GM12878 (cell line): ENCODE measurements around the gene AMN.

Source experiments
- BCL11A ChIP-seq: IDR thresholded peaks from 2 replicates; pipeline ENCODE4 v1.6.1; 2011; ENCODE audit warnings: low read depth, low read length
- CBX3 ChIP-seq: fragments of 200-600 bp; sonication (generic); IDR thresholded peaks from 2 replicates; pipeline ENCODE4 v1.6.1; 2016; ENCODE audit warnings: low read depth, borderline replicate concordance
- CEBPB ChIP-seq, 2 experiments: fragments of 150-350 bp in 1 of 2; IDR thresholded peaks; 2 replicates each; pipeline ENCODE4 v1.6.1; 2012 to 2014; ENCODE audit warnings: low read depth in 2 of 2, low read length in 2 of 2, borderline replicate concordance in 1 of 2, inconsistent platforms in 1 of 2
- EGR1 ChIP-seq, 2 experiments: IDR thresholded peaks; 1 replicate in 1 of 2; 2 replicates in 1 of 2; pipeline ENCODE4 v1.6.1; 2011 to 2012; ENCODE audit warnings: low read depth in 2 of 2, low read length in 2 of 2, borderline replicate concordance in 1 of 2, mild to moderate bottlenecking in 1 of 2, moderate library complexity in 1 of 2
- IRF4 ChIP-seq: IDR thresholded peaks from 2 replicates; pipeline ENCODE4 v1.6.1; 2011; ENCODE audit warnings: low read depth, low read length
- POLR2A ChIP-seq: IDR thresholded peaks from 2 replicates; pipeline ENCODE4 v1.6.1; 2011; ENCODE audit warnings: low read depth, mild to moderate bottlenecking, low read length
- SIN3A ChIP-seq: IDR thresholded peaks from 2 replicates; pipeline ENCODE4 v1.6.1; 2012; ENCODE audit warnings: low read depth, low read length, improper control_type of control experiment
- ZNF207 ChIP-seq: fragments of 450-650 bp; IDR thresholded peaks from 2 replicates; pipeline ENCODE4 v1.6.1; 2014; ENCODE audit warnings: antibody characterized with exemption, mild to moderate bottlenecking, borderline replicate concordance
- ZNF384 ChIP-seq: IDR thresholded peaks from 2 replicates; pipeline ENCODE4 v1.6.1; 2012; ENCODE audit warnings: low read depth, mild to moderate bottlenecking, low read length, improper control_type of control experiment, borderline replicate concordance
- TF ChIP-seq, protein P1 (sequence below): IDR thresholded peaks from 2 replicates; pipeline ENCODE4 v1.6.1; 2012; ENCODE audit warnings: low read length, inconsistent platforms

DNA sequence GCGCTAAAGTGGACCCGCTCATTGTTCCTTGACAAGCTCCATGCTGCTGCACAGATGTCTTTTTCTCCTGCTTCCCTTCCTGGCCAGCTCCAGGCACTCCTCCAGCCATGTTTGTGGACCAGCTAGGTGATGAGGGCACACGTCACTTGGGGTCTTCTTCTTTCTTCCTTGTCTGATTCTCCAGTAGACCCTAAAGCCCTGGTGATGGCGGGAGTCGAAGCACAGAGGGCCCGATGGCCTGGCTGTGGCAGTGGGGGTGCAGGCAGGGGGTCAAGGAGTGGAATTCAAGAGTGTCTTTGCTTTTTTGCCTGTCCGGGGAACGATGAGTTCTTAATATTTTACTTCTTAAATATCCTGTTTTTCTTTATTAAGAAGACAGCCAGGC lies 23.0 kb upstream of the AMN start:
- TF ChIP-seq CBX3, result no peak
- TF ChIP-seq SIN3A, result no peak
- no peak for TF ChIP-seq CEBPB (IDR thresholded peaks at IDR 0.05; ENCODE audit: borderline replicate concordance in 1 of 2, low read depth in 2 of 2, low read length in 2 of 2)
- TF ChIP-seq EGR1 (IDR thresholded peaks at IDR 0.05; ENCODE audit: borderline replicate concordance in 1 of 2, low read depth in 2 of 2, low read length in 2 of 2), result no peak
- TF ChIP-seq ZNF384, result no peak
- no peak; the same call in 1 of the 2 replicates for TF ChIP-seq POLR2A
- no peak for TF ChIP-seq IRF4
- TF ChIP-seq, protein P1, sequence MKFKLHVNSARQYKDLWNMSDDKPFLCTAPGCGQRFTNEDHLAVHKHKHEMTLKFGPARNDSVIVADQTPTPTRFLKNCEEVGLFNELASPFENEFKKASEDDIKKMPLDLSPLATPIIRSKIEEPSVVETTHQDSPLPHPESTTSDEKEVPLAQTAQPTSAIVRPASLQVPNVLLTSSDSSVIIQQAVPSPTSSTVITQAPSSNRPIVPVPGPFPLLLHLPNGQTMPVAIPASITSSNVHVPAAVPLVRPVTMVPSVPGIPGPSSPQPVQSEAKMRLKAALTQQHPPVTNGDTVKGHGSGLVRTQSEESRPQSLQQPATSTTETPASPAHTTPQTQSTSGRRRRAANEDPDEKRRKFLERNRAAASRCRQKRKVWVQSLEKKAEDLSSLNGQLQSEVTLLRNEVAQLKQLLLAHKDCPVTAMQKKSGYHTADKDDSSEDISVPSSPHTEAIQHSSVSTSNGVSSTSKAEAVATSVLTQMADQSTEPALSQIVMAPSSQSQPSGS, result no peak
- no peak for TF ChIP-seq ZNF207
- no peak for TF ChIP-seq BCL11A
